Measurements from ENCODE around the gene MOCS1.
A peak's percentile ranks its signal among the peaks of the same experiment; 100 is the strongest.
"Not testable (repeated sequence)": the region's sequence is repeated elsewhere in the genome, so short reads cannot be mapped to it uniquely, and the experiment has no call there.

The MOCS1 gene
- total RNA-seq: 0.05 to 3.2 (median 0.21) reads per million in 17 experiments

DNA sequence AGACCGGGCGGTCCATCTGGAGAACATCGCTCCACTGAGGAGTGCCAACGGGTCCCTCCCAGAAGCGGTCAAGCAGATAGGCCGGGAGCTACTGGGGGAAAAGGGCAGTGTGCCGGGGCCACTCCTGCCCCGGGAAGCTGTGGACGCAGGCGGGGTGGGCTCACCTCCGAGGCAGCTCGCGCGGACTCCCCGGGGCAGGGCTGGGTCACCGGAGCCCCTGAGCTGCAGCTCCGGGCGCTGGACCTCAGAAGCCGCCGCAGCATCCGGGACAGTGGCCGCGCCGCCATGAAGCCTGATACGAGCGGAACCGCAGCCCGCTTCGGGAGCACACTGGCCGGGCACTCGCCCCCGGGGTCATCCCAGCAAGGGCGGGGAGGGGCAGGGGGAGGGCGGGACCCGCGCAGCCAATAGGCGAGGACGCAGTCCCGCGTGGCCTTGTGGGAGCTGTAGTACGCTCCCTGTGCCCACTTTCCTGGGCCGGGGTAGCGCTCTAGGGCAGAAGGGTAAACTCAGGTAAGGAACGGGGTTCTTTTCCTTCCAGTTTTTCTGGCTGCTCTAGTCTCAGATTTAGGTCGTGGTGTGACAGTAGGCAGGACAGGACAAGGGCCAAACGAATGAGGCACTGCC is at the start of gene MOCS1:
MOCS1 (minus strand) TSS at position 332 of the 627 bp plus-strand sequence; CDS start at position 287, 45 bp downstream.
- DNase-seq: peak; percentile 24 to 68 (median 40)

DNA sequence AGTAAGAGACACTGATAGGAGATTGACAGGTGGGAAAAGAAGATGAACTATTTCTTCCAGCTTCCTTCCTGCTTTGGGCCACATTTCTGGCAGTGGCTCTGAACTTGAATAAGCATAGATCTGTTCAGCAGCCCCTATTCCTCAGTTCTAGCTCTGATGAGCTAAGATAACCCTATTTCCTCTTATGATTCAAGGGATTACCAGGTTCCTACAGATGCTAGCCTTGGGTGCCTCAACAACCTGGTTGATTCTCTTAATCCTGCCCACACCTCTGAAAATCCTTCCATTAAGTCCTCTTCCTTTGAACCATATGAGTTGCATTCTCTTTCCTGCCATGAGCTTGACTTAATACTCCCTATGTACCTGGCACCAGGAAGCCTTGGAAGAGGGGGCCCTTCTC is 49.8 kb upstream of the MOCS1 start:
- no peak for DNase-seq

DNA sequence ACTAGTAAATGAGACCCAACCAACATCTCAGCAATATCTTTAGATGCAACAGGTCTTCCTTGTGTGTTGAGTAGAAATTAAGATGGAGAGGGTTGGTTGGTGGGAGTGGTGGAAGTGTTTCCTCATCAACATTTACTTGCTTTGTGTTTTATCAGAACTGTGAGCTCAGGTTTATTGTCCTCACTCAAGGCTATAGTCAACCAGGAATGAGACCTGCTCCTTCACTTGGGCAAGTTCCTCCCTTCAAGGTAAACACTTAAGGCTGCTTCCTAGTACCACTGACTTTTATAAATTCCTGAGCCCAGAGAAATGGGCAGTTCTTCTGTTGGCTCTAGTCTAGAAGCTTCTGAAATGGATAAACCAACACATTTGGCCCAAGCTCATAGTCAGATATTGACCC is 48.9 kb upstream of the MOCS1 start:
- DNase-seq: no peak

DNA sequence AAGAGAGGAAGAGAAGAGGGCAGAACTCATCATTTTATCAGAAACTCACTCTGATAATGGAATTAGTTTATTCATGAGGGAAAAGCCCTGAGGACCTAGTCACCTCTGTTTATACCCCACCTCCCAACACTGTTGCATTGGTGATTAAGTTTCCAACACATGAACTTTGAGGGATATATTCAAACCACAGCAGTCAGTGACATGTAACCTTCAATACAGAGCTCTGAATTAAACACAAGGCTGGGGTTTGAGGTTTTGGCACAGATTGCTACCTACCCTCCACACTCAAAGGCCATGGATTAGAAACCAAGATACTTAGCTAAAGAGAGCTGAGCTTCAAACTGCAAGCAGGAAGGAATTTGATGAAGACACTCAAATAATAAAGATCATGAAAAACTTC is 48.5 kb upstream of the MOCS1 start:
- no peak for DNase-seq

DNA sequence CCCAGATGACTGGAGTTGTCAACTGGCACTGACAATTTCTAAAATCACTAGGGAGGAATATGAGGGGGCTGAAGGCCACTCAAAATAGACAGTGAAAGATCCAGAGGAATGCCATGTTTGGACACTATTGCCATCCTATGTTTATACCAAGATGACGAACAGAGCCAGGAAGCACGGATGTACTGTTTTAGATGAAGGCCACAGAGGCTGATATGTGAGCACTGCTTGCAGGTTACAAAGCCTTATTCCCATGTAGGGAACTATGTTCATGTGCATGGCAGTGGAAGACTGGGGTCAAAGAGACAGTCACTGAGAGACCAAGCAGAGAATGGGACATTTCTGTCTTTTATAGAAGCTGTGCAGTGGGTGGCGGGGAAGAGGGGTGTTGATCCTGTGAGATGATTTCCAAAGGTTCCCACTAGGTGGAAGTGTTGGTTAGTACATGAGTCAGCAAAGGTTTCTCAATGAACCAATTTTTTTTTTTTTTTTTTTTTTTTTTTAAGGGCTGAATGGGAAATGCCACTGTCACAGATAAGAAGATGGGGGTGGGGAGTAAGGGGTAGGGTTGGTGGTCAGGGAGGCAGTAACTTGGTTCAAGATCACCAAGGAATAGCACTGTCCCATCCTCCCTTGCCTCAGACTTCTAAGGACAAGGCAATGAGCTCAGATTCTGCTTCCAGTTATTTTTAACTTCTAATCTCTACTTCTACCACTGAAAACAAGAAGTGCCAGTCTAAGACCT is 46.7 kb upstream of the MOCS1 start:
- DNase-seq: peak; percentile 9 to 48 (median 40)

DNA sequence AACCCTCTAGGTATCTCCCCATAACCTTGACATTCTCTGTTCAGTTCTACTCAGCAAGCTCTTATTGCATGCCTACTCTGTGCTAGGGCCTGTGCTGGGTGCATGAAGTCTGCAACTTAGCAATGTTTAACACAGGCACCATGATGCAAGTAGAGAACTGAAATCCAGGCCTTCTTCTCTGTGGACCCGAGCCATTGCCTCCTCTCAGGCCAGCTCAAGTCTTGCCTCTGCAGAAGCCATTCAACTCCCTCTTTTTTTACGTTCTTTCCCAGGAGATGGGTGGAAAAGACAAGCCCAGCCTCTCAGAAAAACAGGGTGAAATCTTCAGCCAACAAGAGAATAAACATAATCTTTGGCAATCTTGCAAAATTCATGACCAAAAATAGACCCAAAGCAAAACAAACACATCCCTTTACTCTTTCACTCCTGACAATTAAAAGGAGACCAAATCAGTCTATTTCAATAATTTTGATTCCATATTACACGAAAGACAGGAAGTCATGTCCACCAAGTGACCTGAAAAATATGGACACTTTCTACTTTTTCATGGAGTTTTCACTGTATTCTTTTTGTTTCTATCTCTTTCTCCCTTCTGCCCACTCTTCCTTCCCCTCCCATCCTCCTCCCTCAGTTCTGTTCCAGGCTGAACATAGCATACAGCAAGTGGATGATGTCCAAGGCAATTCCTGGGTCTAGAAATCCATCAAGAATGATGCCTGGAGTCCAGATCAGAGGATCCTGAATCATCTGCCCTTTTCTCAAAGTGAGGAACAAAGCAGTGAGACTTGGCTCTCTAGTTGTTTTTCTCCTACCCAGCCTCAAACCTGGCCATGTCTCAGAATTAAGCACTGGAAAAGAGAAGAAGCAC is 45.4 kb upstream of the MOCS1 start:
- DNase-seq: no peak

DNA sequence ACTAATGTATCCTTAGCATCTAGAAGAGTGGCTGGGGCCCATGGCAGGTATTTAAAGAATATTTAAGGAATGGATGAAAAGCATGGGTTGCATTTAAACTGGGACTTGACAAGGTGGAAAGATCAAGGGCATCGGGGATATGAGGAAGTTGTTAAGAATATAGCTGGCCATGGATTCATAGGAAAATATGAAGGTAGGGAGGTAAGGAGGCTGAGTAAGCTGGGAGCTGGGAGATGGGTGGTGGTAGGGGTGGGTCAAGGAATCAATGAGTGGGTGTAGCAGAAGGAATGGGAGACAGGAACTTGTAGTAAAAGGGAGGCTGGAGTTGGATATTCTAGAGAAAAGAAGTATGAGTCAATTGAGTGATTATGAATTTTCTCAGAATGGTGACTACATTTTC is 44.0 kb upstream of the MOCS1 start:
- DNase-seq: no peak

DNA sequence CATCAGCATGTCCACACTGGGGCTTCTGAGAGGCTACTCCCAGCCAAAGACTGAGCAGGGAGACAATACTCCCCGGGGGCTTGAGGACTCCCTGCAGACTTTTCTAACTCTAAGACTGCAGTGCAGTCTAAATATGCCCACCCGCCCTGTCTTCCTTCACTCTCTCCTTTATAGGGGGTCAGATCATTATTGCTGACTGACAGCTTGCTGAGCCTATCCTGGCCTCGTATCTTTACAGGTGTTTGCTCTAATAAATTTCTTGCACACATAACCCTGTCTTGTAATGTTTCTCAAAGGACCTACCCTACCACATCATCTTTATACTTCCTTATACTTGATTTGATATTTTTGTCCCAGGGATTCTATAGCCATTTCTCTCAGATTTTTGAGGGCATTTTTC is 39.4 kb upstream of the MOCS1 start:
- no peak for DNase-seq

DNA sequence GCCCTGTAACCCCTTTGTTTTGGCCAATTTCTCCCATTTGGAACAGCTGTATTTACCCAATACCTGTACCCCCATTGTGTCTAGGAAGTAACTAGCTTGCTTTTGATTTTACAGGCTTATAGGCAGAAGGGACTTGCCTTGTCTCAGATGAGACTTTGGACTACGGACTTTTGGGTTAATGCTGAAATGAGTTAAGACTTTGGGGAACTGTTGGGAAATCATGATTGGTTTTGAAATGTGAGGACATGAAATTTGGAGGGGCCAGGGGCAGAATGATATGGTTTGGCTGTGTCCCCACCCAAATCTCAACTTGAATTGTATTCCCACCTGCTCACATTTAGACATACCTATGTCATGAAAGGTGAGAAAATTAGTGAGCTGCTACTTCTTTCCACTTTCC is 38.5 kb upstream of the MOCS1 start:
- DNase-seq: not testable (repeated sequence)

DNA sequence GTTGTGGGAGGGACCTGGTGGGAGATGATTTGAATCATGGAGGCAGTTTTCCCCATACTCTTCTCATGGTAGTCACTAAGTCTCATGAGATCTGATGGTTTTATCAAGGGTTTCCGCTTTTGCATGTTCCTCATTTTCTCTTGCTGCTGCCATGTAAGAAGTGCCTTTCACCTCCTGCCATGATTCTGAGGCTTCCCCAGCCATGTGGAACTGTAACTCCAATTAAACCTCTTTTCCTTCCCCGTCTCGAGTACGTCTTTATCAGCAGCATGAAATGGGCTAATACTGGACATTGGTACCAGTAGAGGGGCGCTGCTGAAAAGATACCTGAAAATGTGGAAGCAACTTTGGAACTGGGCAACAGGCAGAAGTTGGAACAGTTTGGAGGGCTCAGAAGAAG is 36.9 kb upstream of the MOCS1 start:
- DNase-seq: not testable (repeated sequence)

DNA sequence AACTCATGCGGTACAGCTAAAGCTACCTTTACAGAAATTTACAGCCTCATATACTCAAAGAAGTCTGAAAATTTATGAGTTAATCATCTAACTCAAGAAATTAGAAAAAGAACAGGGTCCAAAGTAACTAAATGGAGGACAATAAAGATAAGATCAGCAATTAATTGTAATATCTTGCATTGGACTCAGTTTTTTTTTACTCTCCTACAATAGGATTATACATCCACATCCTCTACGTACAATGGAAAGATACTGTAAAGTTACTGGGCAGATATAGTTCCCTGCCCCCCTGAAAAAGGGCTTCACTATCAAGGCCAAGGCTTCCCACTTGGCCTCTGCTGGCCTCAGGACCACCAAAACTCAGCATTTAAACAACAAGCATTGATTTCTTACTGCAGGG is 31.5 kb upstream of the MOCS1 start:
- DNase-seq: no peak

DNA sequence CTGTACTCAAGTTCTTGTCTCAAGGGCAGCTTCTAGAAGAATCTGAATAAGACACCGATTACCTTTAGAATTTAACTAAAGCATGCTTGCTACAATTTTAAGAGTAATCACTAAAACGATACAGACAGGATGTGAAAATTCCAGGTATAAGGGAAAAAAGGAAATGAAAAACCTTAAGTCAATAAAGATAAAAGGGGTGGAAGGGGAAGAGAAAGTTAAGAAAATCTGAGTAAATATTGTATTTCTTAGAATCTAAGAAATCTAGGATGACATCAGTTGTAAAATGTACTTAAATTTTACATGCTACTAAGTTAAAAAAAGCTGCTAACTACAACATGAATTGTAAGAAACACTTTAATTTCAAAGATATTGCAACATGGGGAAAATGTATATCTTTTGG is 30.3 kb upstream of the MOCS1 start:
- no peak for DNase-seq

DNA sequence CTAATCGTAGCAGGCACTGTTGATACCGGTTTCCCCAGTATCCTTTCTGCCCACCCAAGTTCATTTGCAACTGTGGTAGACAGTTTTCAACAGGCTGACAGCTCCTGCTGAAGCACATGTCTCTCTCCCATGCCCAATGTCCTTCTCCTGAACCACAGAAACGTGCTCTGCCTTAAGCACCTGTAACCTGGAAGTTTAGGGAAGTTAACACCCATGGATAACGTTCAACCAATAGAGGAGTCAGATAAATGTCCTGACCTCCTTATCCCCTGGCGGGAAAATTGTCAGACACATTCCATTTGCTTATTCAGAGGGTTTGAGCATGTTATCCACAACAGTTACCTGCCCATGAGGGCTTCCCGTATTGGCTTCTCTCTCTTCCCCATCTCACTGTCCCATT is 29.8 kb upstream of the MOCS1 start:
- no peak for DNase-seq

DNA sequence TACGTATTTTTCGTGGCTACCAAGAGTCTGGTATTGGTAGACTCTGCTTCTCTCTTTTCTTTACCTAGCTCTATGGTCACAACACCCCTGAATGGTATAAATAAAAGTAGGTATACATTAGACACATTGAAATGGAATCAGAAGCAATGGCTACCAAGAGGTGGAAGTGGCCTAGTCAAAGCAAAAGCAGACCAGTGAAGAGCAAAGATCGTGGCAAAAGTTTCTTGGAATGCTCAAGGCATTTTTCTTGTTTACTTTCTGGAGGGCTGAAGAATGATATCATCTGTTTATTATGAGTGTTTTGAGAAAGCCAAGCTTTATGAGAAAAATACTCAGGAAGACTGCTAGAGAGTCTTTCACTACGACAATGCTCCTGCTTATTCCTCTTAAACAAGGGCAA is 28.6 kb upstream of the MOCS1 start:
- no peak for DNase-seq

DNA sequence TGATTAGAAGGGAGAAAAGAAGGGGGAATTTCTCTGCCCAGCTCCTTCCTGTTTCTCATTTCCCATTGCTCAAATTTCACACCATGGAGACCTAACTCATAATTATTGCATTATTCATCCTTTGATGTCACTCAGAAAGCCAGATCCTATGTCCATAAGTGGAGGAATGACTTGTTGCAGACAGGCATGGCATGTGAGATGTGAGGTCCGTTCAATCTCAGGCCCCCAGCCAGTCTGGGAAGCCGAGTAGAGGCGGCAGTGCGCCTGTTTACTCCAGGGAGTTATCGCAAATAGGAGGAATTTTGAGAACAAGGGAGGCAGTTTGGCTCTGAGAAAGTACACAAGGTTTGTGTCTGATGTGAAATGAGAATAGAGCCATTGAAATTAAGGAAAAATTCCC is 26.9 kb upstream of the MOCS1 start:
- no peak for DNase-seq

DNA sequence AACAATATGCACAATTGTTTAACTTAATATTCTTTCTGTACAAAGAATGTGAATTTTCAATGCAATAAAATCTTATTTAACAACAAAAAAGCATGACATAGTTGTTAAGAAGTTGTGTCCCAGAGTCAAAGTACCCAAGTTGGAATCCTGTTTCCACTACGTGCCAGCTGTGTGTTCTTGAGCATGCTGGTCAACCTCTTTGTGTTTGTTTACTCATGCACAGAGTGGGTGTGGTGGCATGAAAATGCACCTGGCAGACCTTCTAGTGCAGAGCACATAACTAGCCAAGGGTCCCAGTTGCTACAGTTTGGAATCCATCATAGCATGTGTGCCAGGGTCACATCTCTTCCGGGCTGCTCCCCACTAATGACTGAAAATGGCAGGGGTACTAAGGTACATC is 24.7 kb upstream of the MOCS1 start:
- no peak for DNase-seq

DNA sequence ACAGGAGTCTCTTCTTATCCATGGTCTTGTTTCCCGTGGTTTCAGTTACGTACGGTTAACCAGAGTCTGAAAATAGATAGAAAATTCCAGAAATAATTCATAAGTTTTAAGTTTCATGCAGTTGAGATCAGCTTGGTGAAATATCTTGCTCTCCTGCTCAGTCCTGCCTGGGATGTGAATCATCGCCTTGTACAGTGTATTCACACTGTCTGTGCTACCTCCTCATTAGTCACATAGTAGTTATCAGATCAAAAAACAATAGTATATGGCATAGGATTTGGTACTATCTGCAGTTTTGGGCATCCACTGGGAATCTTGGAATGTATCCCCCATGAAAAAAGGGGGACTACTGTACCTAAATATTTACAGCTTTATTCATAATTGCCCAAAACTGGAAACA is 22.7 kb upstream of the MOCS1 start:
- no peak for DNase-seq

DNA sequence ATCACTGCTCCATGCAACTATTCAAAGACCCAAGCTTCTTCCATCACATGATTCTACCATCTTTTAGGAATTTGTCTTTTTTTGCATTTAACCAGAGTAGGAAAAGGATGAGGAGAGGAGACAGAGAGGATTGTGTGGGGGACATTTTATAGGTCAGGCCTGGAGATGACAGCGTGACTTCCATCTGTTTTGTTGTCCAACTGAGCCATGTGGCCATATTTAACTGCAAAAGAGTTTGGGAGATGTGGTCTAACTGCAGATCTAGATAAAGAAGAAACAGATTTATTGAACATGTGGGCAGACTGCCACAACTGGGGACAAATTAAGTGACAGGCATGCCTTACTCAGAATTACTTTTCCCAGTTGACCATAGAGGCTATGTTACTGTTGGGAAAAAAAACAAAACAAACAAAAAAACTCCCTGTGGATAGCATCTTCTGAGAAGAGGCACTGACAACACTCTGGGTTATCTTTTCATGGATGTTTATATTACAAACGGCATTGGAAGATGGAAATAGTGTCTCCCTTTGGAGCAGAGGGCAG is 18.9 kb upstream of the MOCS1 start:
- no peak for DNase-seq

DNA sequence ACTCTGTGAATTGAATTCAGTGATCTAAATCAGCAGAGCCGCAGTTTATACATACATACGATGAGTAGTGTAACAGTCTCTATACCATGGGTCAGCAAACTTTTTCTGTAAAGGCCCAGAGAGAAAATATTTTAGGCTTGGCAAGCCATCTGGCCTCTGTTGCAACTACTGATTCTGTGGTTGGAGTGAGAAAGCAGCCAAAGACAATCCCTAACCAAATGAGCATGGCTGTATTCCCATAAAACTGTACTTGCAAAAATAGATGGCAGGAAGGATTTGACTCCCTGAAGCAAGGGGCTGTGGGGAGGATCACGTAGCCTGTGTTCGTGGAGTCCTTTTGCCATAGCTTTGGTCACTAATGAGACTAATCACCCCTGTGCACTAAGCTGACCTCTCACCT is 17.9 kb upstream of the MOCS1 start:
- no peak for DNase-seq

DNA sequence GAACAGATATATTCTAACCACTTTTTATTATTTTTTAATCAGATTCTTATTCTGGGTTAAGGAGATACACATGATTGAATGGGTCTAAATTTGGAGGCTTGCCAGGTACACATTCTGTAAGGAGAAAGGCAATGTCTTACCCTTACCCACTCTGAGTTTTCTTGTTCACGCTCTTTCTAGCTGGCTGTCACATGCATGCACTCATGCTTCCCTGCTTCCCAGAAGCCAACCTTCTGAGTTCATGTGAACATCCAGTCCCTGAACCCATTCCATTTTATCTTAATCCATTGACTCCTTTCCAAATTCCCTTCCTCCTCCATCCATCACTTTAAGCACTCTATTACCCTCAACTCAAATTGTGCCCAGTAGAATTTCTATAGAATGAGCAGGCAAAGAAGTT is 17.5 kb upstream of the MOCS1 start:
- no peak for DNase-seq

DNA sequence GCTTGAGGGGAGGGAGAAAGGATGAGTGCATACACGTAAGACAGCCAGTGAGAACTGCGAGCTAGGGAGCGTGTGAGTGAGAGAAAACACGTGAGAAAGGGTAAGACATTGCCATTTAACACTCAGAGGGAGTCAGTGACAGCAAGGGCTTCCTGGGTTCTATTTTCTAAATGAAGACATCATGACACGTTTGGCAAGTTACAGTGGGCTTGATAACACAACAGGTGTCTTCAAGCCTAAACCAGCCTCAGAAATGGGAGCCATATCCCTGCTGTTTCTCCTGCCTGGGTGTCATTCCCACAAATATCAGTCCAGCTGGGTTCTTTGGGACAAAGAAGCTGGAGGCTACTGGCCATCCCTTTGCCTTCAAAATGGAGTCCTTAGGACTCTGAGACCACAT is 16.9 kb upstream of the MOCS1 start:
- no peak for DNase-seq

DNA sequence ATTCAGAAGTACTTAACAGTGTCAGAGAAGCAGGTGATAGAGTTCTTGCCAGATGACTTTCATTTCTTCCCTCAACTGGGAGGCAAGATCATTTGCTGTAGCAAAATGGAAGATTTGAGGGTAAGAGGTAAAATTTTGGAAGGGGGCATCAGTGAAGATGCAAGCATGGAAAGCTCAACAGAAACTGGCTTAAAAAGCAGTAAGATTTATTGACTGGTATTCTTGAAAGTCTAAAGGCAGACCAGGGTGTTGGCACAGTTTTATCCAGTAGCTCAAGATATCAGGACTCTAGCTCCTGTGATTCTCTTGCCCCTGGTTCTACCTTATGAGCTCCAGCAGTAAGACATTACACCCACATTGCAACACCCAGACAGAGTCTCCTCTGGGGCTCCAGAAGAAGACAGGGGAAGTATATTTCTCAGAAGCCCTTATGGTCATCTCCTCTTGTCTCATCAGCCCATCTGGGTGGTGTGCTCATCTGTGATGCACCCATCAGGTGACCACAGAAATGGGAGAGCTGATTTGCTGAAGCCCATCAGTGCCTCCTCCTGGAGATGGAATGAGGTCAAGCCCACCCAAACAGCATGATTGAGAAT is 16.0 kb upstream of the MOCS1 start:
- DNase-seq: no peak
